Heart right ventricle (tissue), 16 donors: Measurements from ENCODE around the gene GPC3. TPM values are rescaled to one million over a fixed set of nuclear protein-coding genes. Genes with fewer than 3 reads are reported as not detected.

ENCODE experiments used
- ATAC-seq, 8 donors: fragments of 200-7000 bp; cut with Tn5 transposase; one replicate each; pipeline ENCODE4 v1.9.1; 2020; ENCODE audit warnings: mild to moderate bottlenecking in 8 of 8, moderate library complexity in 8 of 8, moderate number of reproducible peaks in 1 of 8
- DNase-seq, 2 donors: peaks; one replicate each; pipeline ENCODE4 v3.0.0-alpha.2; 2020
- H3K27ac ChIP-seq, 10 donors: fragments of 200-600 bp; sonication (generic) in 2 of 10; one replicate each; pipeline versions ENCODE4 v1.5.0 to v1.8.0; 2020 to 2022; ENCODE audit warnings: mild to moderate bottlenecking in 3 of 10
- H3K27me3 ChIP-seq, 7 donors: fragments of 200-600 bp; one replicate each; pipeline ENCODE4 v1.8.0; 2021 to 2022; ENCODE audit warnings: mild to moderate bottlenecking in 2 of 7
- H3K36me3 ChIP-seq, 9 donors: fragments of 200-600 bp; sonication (generic) in 1 of 9; one replicate each; pipeline versions ENCODE4 v1.5.0 to v1.8.0; 2020 to 2022; ENCODE audit warnings: mild to moderate bottlenecking in 2 of 9
- H3K4me1 ChIP-seq, 9 donors: fragments of 200-600 bp; sonication (generic) in 1 of 9; one replicate each; pipeline versions ENCODE4 v1.5.0 to v1.8.0; 2020 to 2022; ENCODE audit warnings: mild to moderate bottlenecking in 4 of 9
- H3K4me3 ChIP-seq, 10 donors: fragments of 200-600 bp; sonication (generic) in 2 of 10; one replicate each; pipeline versions ENCODE4 v1.5.0 to v1.8.0; 2020 to 2022; ENCODE audit warnings: mild to moderate bottlenecking in 7 of 10, moderate library complexity in 2 of 10
- H3K9me3 ChIP-seq, 11 donors: fragments of 200-600 bp in 10 of 11; sonication (generic) in 2 of 11; one replicate each; pipeline versions ENCODE4 v1.5.0 to v1.8.0; 2013 to 2022; ENCODE audit warnings: mild to moderate bottlenecking in 2 of 11, control low read depth in 1 of 11, moderate library complexity in 1 of 11
- CTCF ChIP-seq, 9 donors: fragments of 200-600 bp; sonication (generic) in 2 of 9; IDR thresholded peaks; one replicate each; pipeline versions ENCODE4 v1.5.0 to v1.8.0; 2021 to 2022; ENCODE audit warnings: antibody characterized with exemption in 9 of 9, mild to moderate bottlenecking in 5 of 9, moderate library complexity in 1 of 9
- WGBS, 2 donors: extraction: QIAGEN DNeasy Blood & Tissue Kit; methylation state at CpG; one replicate each; pipeline ENCODE4 v1.1.7; 2013; ENCODE audit warnings: inconsistent platforms in 1 of 2; 5-methylcytosine and 5-hydroxymethylcytosine counted together
- intact Hi-C, 10 donors: fragments of 100-400 bp; cut with DNase I; formaldehyde crosslinking; loops; one replicate each; pipeline versions ENCODE4 v1.11.1 to v1.14.2; 2022
- polyA plus RNA-seq, 2 donors: library from polyadenylated mRNA; stranded (reverse); fragments of 200-250 nt; gene quantifications; one replicate each; pipeline ENCODE4 v1.2.3, GENCODE V29; 2013
- total RNA-seq, 10 donors: library from RNA; stranded (reverse); fragmentation: NEBNext Ultra II Directional in 3 of 10; extraction: Animal tissue kit (Norgen Biotek cat#: 25700) in 3 of 10; gene quantifications; one replicate each; pipeline versions ENCODE4 v1.2.1 to v1.2.4, GENCODE V29; 2021 to 2023
- donor health status: Arrhythmogenic right ventricular cardiomyopathy.
- donor health status: ischemic (EF 13 %, LVEDD 7.1; RV severe dilation, severe dysfunction).
- donor health status: healthy with polysubstance abuse.
- donor health status: DM: no; HTN: yes; CAD: no.
- donor health status: DM: no; HTN: no; CAD: no.
- donor health status: ischemic (EF 25% LVEDD 6.9; RV normal size, moderate dysfunction).
- donor health status: ischemic (EF 25% LVEDD 5.7; RV mildly dilated, moderate dysfunction).
- donor health status: healthy.
- donor health status: DM: yes; HTN: yes; CAD: no.
- donor health status: Ischemic cardiomyopathy.
- donor health status: ischemic (EF 35%, LVEDD 5.7; RV mildly dilated, moderate dysfunction).
- donor health status: nonischemic (EF 11% LVEDD 7.7; RV severe dilation, severe dysfunction).
- donor health status: DM: yes; HTN: yes; CAD: no.
- donor health status: PGD.
- donor health status: ischemic (EF 29% LVEDD 5.4; RV normal size, mild dysfunction).
- donor health status: nonischemic (EF 23%, LVEDD 6.1; RV moderate dilation, normal function).

Gene GPC3
- total and polyA plus RNA-seq, 12 donors = 0.66 to 5.6 (median 3.4) TPM

DNA sequence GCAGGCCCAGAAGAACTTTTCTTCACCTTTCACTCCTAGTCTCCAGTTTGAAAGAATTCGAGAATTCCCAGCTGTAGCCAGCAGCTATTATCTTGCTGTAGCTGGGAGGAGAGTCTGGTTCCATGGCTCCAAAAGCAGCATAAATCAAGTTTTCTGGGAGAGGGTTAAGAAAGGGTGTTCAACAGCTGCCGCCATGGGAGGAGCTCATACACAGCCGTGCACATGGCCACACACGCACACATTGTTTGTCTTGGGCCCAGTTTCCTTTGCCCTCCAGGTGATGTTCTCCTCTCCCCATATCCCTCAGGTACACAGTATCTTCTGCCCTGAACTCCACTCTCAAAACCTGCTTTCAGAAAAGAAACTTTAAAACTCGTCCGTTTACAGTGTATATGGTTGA is 4.1 kb upstream of the GPC3 start:
- no peak for DNase-seq
- Histone ChIP-seq H3K36me3 (no peaks in the 10 kb centered on the region), H3K4me3 (no peak overlapping the region), H3K27ac (no peak overlapping the region), H3K4me1 (peaks cover 0 to 6% (median 0%) of the 10 kb centered on the region in 9 donors), H3K27me3 (peaks cover 0 to 48% (median 9%) of the 10 kb centered on the region in 7 donors), H3K9me3 (no peaks in the 10 kb centered on the region)
- no peak for ATAC-seq
- WGBS, 2 donors = 73 to 78% methylated on average over 6 of the region's 6 CpGs
- intact Hi-C loops = loop anchor here in 1 of 10 donors (5.0 kb wide), 1 partner anchor 127 kb away; no protein-coding TSS in a partner anchor
- TF ChIP-seq CTCF (IDR thresholded peaks at IDR 0.05) = no peak

- no peaks in the 10 kb centered on the region for H3K36me3 ChIP-seq
- H3K27me3 ChIP-seq = peaks cover 0 to 53% (median 10%) of the 10 kb centered on the region in 7 donors
- H3K9me3 ChIP-seq = no peaks in the 10 kb centered on the region
- no peak for TF ChIP-seq CTCF (IDR thresholded peaks at IDR 0.05)
- 79 to 89% methylated on average over 5 of the region's 5 CpGs for WGBS, 2 donors
- DNase-seq = no peak
- no peak overlapping the region for H3K27ac ChIP-seq
- peaks cover 0 to 6% (median 0%) of the 10 kb centered on the region in 9 donors for H3K4me1 ChIP-seq
- H3K4me3 ChIP-seq = no peak overlapping the region
- intact Hi-C loops = loop anchor here in 1 of 10 donors (5.0 kb wide), 1 partner anchor 126 kb away; no protein-coding TSS in a partner anchor
- ATAC-seq = no peak
Measured at GRCh38 chrX:133988010-133988409, 2.6 kb upstream of the GPC3 start.

GRCh38 chrX:133987188-133987587 is 1.8 kb upstream of the GPC3 start:
- ATAC-seq (no peak), DNase-seq (no peak)
- H3K27me3 ChIP-seq = peaks cover 0 to 56% (median 10%) of the 10 kb centered on the region in 7 donors
- no peaks in the 10 kb centered on the region for H3K36me3 ChIP-seq
- no peak overlapping the region for H3K4me3 ChIP-seq
- 65 to 77% methylated on average over 6 of the region's 6 CpGs for WGBS, 2 donors
- no peaks in the 10 kb centered on the region for H3K9me3 ChIP-seq
- H3K27ac ChIP-seq = no peak overlapping the region
- H3K4me1 ChIP-seq = peaks cover 0 to 6% (median 0%) of the 10 kb centered on the region in 9 donors
- intact Hi-C loops = loop anchor here in 1 of 10 donors (5.0 kb wide), 1 partner anchor 125 kb away; no protein-coding TSS in a partner anchor
- no peak for TF ChIP-seq CTCF (IDR thresholded peaks at IDR 0.05)

DNA sequence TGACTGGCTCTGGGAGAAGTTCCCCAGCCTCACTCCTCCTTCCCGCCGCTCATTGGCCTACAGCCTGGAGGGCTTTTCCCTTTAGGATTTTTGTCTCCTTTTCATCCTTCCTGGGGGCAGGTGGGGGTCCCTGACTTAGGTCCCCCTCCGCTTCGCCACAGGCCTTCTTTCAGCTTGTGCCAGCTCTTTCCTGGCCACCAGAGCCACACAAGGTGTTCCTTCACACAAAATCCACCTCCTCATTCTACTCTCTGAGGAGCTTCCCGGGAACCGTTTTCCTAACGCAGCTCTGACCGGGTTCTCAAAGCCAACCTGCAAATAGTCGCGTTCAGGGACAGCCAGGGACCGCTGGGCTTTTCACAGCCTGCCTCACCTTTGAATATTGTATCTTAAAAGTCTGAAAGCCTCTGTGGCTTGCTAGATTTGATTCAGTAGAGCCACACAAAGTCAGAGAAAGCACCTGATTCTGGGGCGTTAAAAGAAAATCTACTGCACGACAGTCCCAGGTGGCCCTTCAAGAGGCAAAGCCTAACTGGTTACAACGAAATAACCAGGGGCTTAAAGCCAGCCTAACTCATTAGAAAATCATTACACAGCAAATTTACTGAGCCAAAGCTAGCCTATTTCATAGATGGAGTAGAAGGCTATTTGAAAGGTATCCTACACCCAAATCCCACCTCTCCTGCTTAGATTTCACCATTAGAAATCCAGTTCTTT is 731 bp upstream of the GPC3 start:
- intact Hi-C loops = loop anchor here in 1 of 10 donors (5.0 kb wide), 1 partner anchor 124 kb away; no protein-coding TSS in a partner anchor

More for the DNA sequence above, 731 bp upstream of the GPC3 start:
- DNase-seq (no peak), ATAC-seq (no peak)
- Histone ChIP-seq H3K36me3 (no peaks in the 10 kb centered on the region), H3K4me1 (peaks cover 0 to 6% (median 0%) of the 10 kb centered on the region in 9 donors), H3K27ac (no peak overlapping the region), H3K27me3 (peaks cover 0 to 65% (median 10%) of the 10 kb centered on the region in 7 donors), H3K4me3 (peak overlapping the region in 8 of 10 donors; percentile 26 to 44 (median 40)), H3K9me3 (no peaks in the 10 kb centered on the region)
- no peak for TF ChIP-seq CTCF (IDR thresholded peaks at IDR 0.05)
- 6 to 10% methylated on average over 14 of the region's 14 CpGs for WGBS, 2 donors
